HEK293 (cell line): ENCODE results near the gene GTF3C5.

Experiments used
- CTCF ChIA-PET: fragments of 350-600 bp; formaldehyde crosslinking; extraction: SDS; loops from one replicate; lab custom pipeline; 2021; ENCODE audit warnings: antibody characterized with exemption; lab: Yijun Ruan, JAX
- POLR2A ChIA-PET: fragments of 300-600 bp; formaldehyde crosslinking; extraction: SDS; loops from one replicate; lab custom pipeline; 2020; ENCODE audit warnings: antibody characterized with exemption, inconsistent platforms; lab: Yijun Ruan, JAX
- H3K27ac ChIP-seq: fragments of 200-500 bp; sonication (Bioruptor generic); 2 replicates; pipeline ENCODE4 v1.5.1; 2014; ENCODE audit warnings: low read depth, low read length, control low read depth, inconsistent platforms; ENCODE audit errors: extremely low read depth
- H3K36me3 ChIP-seq, 2 experiments: fragments of 200-500 bp in 1 of 2; sonication (Bioruptor generic) in 1 of 2; 1 replicate in 1 of 2; 2 replicates in 1 of 2; pipeline ENCODE4 v1.5.1; 2014 to 2017; ENCODE audit warnings: inconsistent platforms in 2 of 2, low read length in 2 of 2; ENCODE audit not compliant: control insufficient read depth in 2 of 2, insufficient read depth in 1 of 2
- H3K4me1 ChIP-seq: fragments of 200-500 bp; sonication (Bioruptor generic); 2 replicates; pipeline ENCODE4 v1.5.1; 2014; ENCODE audit warnings: mild to moderate bottlenecking, low read length, inconsistent platforms; ENCODE audit not compliant: control insufficient read depth, insufficient read depth
- H3K4me3 ChIP-seq: 2 replicates; pipeline ENCODE4 v1.5.1; 2011; ENCODE audit warnings: low read depth, mild to moderate bottlenecking, control low read depth, low read length, moderate library complexity
- H3K9me3 ChIP-seq: fragments of 200-500 bp; sonication (Bioruptor generic); 2 replicates; pipeline ENCODE4 v1.5.1; 2014; ENCODE audit warnings: low read depth, low read length, inconsistent platforms; ENCODE audit not compliant: control insufficient read depth, insufficient read depth
- GLIS2 ChIP-seq: fragments of 450-650 bp; formaldehyde crosslinking; IDR thresholded peaks from 2 replicates; pipeline ENCODE4 v1.5.1; 2016; ENCODE audit warnings: missing biosample characterization, missing genetic modification characterization
- MYNN ChIP-seq: fragments of 450-650 bp; formaldehyde crosslinking; IDR thresholded peaks from 2 replicates; pipeline ENCODE4 v1.5.1; 2016; ENCODE audit warnings: missing biosample characterization, missing genetic modification characterization, borderline replicate concordance
- PRDM1 ChIP-seq: fragments of 450-650 bp; formaldehyde crosslinking; IDR thresholded peaks from 2 replicates; pipeline ENCODE4; 2016; ENCODE audit warnings: missing biosample characterization, missing genetic modification characterization
- SP7 ChIP-seq: fragments of 450-650 bp; formaldehyde crosslinking; IDR thresholded peaks from 2 replicates; pipeline ENCODE4 v1.5.1; 2016; ENCODE audit warnings: missing biosample characterization, missing genetic modification characterization
- ZBTB17 ChIP-seq: fragments of 450-650 bp; formaldehyde crosslinking; IDR thresholded peaks from 2 replicates; pipeline ENCODE4 v1.5.1; 2016; ENCODE audit warnings: missing biosample characterization, missing genetic modification characterization
- ZNF10 ChIP-seq: fragments of 450-650 bp; formaldehyde crosslinking; IDR thresholded peaks from 2 replicates; pipeline ENCODE4 v1.5.1; 2017; ENCODE audit warnings: missing biosample characterization, missing genetic modification characterization
- ZNF404 ChIP-seq: fragments of 450-650 bp; formaldehyde crosslinking; IDR thresholded peaks from 2 replicates; pipeline ENCODE4 v1.5.1; 2017; ENCODE audit warnings: missing biosample characterization, missing genetic modification characterization
- ZNF544 ChIP-seq: fragments of 450-650 bp; formaldehyde crosslinking; IDR thresholded peaks from 2 replicates; pipeline ENCODE4 v1.5.0; 2017; ENCODE audit warnings: missing biosample characterization, missing genetic modification characterization
- ZNF549 ChIP-seq: fragments of 450-650 bp; IDR thresholded peaks from 2 replicates; pipeline ENCODE4 v1.5.1; 2018; ENCODE audit warnings: missing biosample characterization, missing genetic modification characterization, mild to moderate bottlenecking, inconsistent platforms, moderate library complexity
- ZNF610 ChIP-seq: fragments of 450-650 bp; formaldehyde crosslinking; IDR thresholded peaks from 2 replicates; pipeline ENCODE4 v1.5.1; 2016; ENCODE audit warnings: missing biosample characterization, missing genetic modification characterization, borderline replicate concordance
- ZNF623 ChIP-seq: fragments of 450-650 bp; formaldehyde crosslinking; IDR thresholded peaks from 2 replicates; pipeline ENCODE4 v1.5.1; 2016; ENCODE audit warnings: missing biosample characterization, missing genetic modification characterization
- ZNF629 ChIP-seq: fragments of 450-650 bp; formaldehyde crosslinking; IDR thresholded peaks from 2 replicates; pipeline ENCODE4 v1.5.1; 2017; ENCODE audit warnings: missing biosample characterization, missing genetic modification characterization
- ZNF658 ChIP-seq: fragments of 450-650 bp; formaldehyde crosslinking; IDR thresholded peaks from 2 replicates; pipeline ENCODE4; 2016; ENCODE audit warnings: missing biosample characterization, missing genetic modification characterization
- TF ChIP-seq, protein P1 (sequence below): fragments of 450-650 bp; IDR thresholded peaks from 2 replicates; pipeline ENCODE4 v1.5.1; 2018; ENCODE audit warnings: missing biosample characterization, missing genetic modification characterization
- TF ChIP-seq, protein P2 (sequence below): fragments of 450-650 bp; formaldehyde crosslinking; IDR thresholded peaks from 2 replicates; pipeline ENCODE4 v1.5.1; 2016; ENCODE audit warnings: missing biosample characterization, missing genetic modification characterization
- TF ChIP-seq, protein P3 (sequence below): fragments of 450-650 bp; formaldehyde crosslinking; IDR thresholded peaks from 2 replicates; pipeline ENCODE4 v1.5.1; 2016; ENCODE audit warnings: missing biosample characterization, missing genetic modification characterization, borderline replicate concordance
- TF ChIP-seq, protein P4 (sequence below): fragments of 450-650 bp; formaldehyde crosslinking; IDR thresholded peaks from 2 replicates; pipeline ENCODE4 v1.5.1; 2016; ENCODE audit warnings: missing biosample characterization, missing genetic modification characterization
- TF ChIP-seq, protein P5 (sequence below): fragments of 450-650 bp; formaldehyde crosslinking; IDR thresholded peaks from 2 replicates; pipeline ENCODE4 v1.5.1; 2016; ENCODE audit warnings: missing biosample characterization, missing genetic modification characterization

GTF3C5 gene

DNA sequence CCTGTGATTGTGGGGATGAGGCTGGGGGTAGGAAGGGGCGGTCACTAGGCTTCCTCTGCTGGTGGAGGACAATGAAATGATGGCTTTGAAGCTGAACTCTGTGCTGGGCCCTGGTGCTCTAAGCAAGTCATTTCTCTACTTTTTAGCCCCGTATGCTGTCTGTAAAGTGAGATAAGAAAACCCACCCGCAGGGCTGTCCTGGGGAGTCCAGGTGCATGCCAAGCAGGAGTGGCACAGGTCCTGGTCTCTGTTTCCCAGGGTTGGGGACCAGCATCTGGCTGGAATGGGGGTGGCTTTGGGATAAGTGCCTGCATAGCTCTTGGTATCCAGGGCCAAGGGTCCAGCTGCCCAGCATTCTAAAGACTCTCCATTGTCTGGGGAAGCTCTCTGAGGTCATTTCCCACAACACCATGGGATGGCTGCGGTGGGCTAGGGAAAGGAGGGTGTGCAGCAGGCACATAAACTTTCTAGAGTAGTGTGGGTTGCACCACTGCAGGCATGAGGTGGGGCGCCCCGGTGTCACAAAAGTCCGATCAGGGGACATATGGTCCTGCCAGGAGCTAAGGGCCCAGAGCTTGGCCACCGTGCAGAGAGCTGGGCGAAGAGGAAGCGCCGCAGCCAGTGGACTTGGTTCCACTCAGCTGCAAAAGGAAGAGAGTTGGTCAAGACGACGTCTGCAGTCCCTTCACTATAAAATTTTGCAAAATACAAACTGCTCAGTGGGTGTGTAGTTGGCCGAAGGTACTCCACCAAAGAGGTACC lies 25.6 kb upstream of the GTF3C5 start:
- Histone ChIP-seq H3K27ac (no peak overlapping the region), H3K9me3 (no peaks in the 10 kb centered on the region), H3K4me3 (no peak overlapping the region), H3K4me1 (no peaks in the 10 kb centered on the region), H3K36me3 (no peaks in the 10 kb centered on the region)
- ChIA-PET POLR2A (interaction anchor here (0.6 to 1.0 kb wide), 2 partner anchors 26 to 144 kb away, joined by 3 to 5 read pairs; partner anchors contain the start of gene GTF3C5), CTCF (interaction anchor here (1.7 to 5.7 kb wide), 3 partner anchors 9 to 27 kb away, joined by 6 to 56 read pairs (median 12); partner anchors contain the start of gene GFI1B)
- no peak for TF ChIP-seq GLIS2 (tag by site-specific recombination)
- TF ChIP-seq ZNF610 (tag by site-specific recombination): no peak
- no peak for TF ChIP-seq MYNN
- TF ChIP-seq, protein P1, sequence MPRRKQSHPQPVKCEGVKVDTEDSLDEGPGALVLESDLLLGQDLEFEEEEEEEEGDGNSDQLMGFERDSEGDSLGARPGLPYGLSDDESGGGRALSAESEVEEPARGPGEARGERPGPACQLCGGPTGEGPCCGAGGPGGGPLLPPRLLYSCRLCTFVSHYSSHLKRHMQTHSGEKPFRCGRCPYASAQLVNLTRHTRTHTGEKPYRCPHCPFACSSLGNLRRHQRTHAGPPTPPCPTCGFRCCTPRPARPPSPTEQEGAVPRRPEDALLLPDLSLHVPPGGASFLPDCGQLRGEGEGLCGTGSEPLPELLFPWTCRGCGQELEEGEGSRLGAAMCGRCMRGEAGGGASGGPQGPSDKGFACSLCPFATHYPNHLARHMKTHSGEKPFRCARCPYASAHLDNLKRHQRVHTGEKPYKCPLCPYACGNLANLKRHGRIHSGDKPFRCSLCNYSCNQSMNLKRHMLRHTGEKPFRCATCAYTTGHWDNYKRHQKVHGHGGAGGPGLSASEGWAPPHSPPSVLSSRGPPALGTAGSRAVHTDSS: no peak
- TF ChIP-seq PRDM1 (tag by site-specific recombination): no peak
- TF ChIP-seq ZNF623 (tag by site-specific recombination): no peak
- TF ChIP-seq, protein P2, sequence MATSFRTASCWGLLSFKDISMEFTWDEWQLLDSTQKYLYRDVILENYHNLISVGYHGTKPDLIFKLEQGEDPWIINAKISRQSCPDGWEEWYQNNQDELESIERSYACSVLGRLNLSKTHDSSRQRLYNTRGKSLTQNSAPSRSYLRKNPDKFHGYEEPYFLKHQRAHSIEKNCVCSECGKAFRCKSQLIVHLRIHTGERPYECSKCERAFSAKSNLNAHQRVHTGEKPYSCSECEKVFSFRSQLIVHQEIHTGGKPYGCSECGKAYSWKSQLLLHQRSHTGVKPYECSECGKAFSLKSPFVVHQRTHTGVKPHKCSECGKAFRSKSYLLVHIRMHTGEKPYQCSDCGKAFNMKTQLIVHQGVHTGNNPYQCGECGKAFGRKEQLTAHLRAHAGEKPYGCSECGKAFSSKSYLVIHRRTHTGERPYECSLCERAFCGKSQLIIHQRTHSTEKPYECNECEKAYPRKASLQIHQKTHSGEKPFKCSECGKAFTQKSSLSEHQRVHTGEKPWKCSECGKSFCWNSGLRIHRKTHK (tag by site-specific recombination): no peak
- no peak for TF ChIP-seq ZNF404 (tag by site-specific recombination)
- no peak for TF ChIP-seq ZNF10
- TF ChIP-seq, protein P3, sequence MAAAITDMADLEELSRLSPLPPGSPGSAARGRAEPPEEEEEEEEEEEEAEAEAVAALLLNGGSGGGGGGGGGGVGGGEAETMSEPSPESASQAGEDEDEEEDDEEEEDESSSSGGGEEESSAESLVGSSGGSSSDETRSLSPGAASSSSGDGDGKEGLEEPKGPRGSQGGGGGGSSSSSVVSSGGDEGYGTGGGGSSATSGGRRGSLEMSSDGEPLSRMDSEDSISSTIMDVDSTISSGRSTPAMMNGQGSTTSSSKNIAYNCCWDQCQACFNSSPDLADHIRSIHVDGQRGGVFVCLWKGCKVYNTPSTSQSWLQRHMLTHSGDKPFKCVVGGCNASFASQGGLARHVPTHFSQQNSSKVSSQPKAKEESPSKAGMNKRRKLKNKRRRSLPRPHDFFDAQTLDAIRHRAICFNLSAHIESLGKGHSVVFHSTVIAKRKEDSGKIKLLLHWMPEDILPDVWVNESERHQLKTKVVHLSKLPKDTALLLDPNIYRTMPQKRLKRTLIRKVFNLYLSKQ (tag by site-specific recombination): no peak
- TF ChIP-seq ZNF544 (tag by site-specific recombination): no peak
- no peak for TF ChIP-seq ZNF549 (tag by site-specific recombination)
- TF ChIP-seq, protein P4, sequence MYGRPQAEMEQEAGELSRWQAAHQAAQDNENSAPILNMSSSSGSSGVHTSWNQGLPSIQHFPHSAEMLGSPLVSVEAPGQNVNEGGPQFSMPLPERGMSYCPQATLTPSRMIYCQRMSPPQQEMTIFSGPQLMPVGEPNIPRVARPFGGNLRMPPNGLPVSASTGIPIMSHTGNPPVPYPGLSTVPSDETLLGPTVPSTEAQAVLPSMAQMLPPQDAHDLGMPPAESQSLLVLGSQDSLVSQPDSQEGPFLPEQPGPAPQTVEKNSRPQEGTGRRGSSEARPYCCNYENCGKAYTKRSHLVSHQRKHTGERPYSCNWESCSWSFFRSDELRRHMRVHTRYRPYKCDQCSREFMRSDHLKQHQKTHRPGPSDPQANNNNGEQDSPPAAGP (tag by site-specific recombination): no peak
- TF ChIP-seq, protein P5, sequence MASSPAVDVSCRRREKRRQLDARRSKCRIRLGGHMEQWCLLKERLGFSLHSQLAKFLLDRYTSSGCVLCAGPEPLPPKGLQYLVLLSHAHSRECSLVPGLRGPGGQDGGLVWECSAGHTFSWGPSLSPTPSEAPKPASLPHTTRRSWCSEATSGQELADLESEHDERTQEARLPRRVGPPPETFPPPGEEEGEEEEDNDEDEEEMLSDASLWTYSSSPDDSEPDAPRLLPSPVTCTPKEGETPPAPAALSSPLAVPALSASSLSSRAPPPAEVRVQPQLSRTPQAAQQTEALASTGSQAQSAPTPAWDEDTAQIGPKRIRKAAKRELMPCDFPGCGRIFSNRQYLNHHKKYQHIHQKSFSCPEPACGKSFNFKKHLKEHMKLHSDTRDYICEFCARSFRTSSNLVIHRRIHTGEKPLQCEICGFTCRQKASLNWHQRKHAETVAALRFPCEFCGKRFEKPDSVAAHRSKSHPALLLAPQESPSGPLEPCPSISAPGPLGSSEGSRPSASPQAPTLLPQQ (tag by site-specific recombination): no peak
- TF ChIP-seq ZBTB17 (tag by site-specific recombination): no peak
- TF ChIP-seq SP7 (tag by site-specific recombination): no peak
- TF ChIP-seq ZNF658 (tag by site-specific recombination): no peak
- no peak for TF ChIP-seq ZNF629
- TF ChIP-seq, all 188 proteins: peak for 0
